Hepatocyte (in vitro differentiated cells): ENCODE results near the gene LCT.

Experiments
- EZH2 ChIP-seq: fragments of 200-600 bp; sonication (generic); IDR thresholded peaks from 2 replicates; pipeline ENCODE4 v1.6.1; 2016; ENCODE audit warnings: antibody characterized with exemption, mild to moderate bottlenecking, borderline replicate concordance
- TF ChIP-seq, protein P1 (sequence below): fragments of 200-600 bp; sonication (generic); IDR thresholded peaks from 2 replicates; pipeline ENCODE4 v1.5.1; 2016; ENCODE audit warnings: antibody characterized with exemption, mild to moderate bottlenecking; ENCODE audit not compliant: poor library complexity

DNA sequence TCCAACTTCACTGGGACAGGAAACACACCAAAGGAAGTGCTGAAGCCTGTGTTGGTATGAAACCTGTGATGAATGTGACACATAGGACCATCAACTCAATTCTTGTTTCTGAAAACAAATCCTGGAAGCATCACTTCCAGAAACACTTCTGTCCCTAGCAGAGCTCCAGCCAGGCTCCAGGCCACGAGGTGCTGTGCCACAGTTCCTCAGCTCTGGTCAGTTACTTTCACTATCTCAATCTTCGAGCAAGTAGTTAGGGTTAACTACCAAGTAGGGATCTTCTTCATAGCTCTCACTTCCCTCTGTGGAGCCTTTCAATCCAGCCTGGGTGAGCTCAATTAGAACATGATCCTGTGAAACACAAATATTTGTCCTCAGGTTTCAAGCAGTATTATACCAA, 3.6 kb upstream of the LCT start:
- TF ChIP-seq, protein P1, sequence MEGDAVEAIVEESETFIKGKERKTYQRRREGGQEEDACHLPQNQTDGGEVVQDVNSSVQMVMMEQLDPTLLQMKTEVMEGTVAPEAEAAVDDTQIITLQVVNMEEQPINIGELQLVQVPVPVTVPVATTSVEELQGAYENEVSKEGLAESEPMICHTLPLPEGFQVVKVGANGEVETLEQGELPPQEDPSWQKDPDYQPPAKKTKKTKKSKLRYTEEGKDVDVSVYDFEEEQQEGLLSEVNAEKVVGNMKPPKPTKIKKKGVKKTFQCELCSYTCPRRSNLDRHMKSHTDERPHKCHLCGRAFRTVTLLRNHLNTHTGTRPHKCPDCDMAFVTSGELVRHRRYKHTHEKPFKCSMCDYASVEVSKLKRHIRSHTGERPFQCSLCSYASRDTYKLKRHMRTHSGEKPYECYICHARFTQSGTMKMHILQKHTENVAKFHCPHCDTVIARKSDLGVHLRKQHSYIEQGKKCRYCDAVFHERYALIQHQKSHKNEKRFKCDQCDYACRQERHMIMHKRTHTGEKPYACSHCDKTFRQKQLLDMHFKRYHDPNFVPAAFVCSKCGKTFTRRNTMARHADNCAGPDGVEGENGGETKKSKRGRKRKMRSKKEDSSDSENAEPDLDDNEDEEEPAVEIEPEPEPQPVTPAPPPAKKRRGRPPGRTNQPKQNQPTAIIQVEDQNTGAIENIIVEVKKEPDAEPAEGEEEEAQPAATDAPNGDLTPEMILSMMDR = no peak
- no peak for TF ChIP-seq EZH2
